Esophagus squamous epithelium (tissue), 4 donors: ENCODE data around the gene PLPP4.

Experiments
- POLR2A ChIP-seq, 4 donors: fragments of 450-650 bp; IDR thresholded peaks; one replicate each; pipeline ENCODE4 v1.6.1; 2017; ENCODE audit warnings: antibody characterized with exemption in 4 of 4, mild to moderate bottlenecking in 4 of 4, moderate library complexity in 3 of 4
- TF ChIP-seq, protein P1 (sequence below), 6 experiments: fragments of 450-650 bp in 4 of 6; fragments of 200-600 bp in 2 of 6; sonication (generic) in 2 of 6; IDR thresholded peaks; one replicate each; pipeline ENCODE4 v1.5.1; 2016 to 2019; ENCODE audit warnings: antibody characterized with exemption in 6 of 6, mild to moderate bottlenecking in 4 of 6, moderate library complexity in 4 of 6

DNA sequence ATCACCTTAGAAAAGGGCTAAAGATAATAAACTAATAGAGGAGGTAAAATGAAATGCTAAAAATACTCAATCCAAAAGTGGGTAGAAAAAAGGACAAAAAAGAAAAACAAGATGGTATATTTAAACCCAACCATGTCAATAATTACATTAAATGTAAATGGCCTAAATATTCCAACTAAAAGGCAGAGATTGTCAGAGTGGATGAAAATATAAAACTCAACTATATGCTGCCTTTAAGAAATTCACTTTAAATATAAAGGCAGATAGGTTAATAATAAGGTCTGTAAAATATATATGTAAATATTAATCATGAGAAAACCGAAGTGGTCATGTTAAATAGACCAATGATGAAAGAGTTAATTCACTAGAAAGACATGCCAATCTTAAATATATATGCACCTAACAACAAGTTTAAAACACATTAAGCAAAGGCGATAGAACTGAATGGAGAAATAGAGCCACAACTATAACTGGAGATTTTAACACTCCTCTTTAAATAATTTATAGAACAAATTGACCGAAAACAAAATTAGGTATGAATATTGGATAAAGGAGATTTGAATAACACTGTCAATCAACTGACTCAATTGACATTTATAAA lies 159.4 kb downstream of the PLPP4 start:
- TF ChIP-seq POLR2A (IDR thresholded peaks at IDR 0.05): no peak
- TF ChIP-seq, protein P1, sequence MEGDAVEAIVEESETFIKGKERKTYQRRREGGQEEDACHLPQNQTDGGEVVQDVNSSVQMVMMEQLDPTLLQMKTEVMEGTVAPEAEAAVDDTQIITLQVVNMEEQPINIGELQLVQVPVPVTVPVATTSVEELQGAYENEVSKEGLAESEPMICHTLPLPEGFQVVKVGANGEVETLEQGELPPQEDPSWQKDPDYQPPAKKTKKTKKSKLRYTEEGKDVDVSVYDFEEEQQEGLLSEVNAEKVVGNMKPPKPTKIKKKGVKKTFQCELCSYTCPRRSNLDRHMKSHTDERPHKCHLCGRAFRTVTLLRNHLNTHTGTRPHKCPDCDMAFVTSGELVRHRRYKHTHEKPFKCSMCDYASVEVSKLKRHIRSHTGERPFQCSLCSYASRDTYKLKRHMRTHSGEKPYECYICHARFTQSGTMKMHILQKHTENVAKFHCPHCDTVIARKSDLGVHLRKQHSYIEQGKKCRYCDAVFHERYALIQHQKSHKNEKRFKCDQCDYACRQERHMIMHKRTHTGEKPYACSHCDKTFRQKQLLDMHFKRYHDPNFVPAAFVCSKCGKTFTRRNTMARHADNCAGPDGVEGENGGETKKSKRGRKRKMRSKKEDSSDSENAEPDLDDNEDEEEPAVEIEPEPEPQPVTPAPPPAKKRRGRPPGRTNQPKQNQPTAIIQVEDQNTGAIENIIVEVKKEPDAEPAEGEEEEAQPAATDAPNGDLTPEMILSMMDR (IDR thresholded peaks at IDR 0.05): no peak
